ENCODE measurements around the gene SIVA1.

The SIVA1 gene

DNA sequence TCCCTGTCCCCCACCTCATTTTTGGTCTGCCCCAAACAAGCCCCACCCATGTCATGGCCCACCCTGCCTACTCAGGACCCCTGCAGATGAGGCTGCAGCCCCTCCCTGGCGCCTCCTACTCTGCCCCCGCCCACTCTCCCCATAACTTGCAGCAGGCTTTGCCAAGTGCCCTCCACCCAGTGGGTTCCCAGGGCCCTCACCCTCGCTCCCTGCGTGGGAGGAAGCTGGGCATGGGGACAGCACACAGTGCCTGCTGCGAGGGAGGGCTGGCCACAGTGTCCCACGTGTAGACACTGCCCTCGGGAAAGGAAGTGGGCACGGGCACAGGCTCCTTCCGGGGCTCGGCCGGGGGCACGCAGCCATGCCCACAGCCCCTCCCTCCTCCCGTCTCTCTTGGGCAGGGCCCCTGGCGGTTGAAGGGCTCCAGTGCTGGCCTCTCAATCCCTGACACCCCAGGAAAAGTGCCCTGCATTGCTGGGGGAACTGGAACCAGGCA is 33.2 kb downstream of the SIVA1 start:
- H3K27me3 Mint-ChIP-seq: no peaks in the 10 kb centered on the region
- H3K27ac Mint-ChIP-seq: peak overlapping the region; percentile 21
- peaks cover 8% of the 10 kb centered on the region for H3K4me1 Mint-ChIP-seq (ENCODE audit: low read depth)
- H3K9me3 Mint-ChIP-seq: no peaks in the 10 kb centered on the region
- H3K36me3 Mint-ChIP-seq (ENCODE audit: low read depth): no peaks in the 10 kb centered on the region
- no peak overlapping the region for H3K4me3 Mint-ChIP-seq

GRCh38 chr14:104786726-104787675 is 34.1 kb downstream of the SIVA1 start:
- Mint-ChIP-seq H3K4me3 (no peak overlapping the region), H3K36me3 (ENCODE audit: low read depth) (peaks cover 3% of the 10 kb centered on the region), H3K4me1 (ENCODE audit: low read depth) (peaks cover 12% of the 10 kb centered on the region), H3K27me3 (no peaks in the 10 kb centered on the region), H3K9me3 (no peaks in the 10 kb centered on the region), H3K27ac (peak overlapping the region; percentile 21)

DNA sequence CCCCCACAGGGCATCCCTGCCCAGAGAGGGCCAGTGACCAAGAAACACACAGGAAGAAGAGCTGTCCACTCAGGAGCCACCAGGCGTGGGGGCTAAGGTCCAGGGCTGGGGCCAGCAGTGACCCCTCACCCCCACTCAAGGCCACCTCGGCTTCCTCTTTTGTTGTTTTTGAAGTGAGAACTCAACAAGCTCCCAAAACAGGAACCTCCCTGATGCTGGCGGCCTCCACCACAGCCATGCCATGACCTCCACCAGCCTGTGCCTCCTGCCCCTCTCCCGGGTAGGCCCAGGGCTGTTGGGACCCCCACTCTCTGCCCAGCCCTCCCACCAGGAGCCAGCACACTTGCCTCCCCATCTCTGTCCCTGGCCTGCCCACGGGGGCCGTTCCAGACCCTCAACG is 34.8 kb downstream of the SIVA1 start:
- Mint-ChIP-seq H3K36me3 (ENCODE audit: low read depth) (peaks cover 3% of the 10 kb centered on the region), H3K9me3 (no peaks in the 10 kb centered on the region), H3K4me1 (ENCODE audit: low read depth) (peaks cover 13% of the 10 kb centered on the region), H3K27me3 (no peaks in the 10 kb centered on the region), H3K27ac (no peak overlapping the region), H3K4me3 (no peak overlapping the region)

DNA sequence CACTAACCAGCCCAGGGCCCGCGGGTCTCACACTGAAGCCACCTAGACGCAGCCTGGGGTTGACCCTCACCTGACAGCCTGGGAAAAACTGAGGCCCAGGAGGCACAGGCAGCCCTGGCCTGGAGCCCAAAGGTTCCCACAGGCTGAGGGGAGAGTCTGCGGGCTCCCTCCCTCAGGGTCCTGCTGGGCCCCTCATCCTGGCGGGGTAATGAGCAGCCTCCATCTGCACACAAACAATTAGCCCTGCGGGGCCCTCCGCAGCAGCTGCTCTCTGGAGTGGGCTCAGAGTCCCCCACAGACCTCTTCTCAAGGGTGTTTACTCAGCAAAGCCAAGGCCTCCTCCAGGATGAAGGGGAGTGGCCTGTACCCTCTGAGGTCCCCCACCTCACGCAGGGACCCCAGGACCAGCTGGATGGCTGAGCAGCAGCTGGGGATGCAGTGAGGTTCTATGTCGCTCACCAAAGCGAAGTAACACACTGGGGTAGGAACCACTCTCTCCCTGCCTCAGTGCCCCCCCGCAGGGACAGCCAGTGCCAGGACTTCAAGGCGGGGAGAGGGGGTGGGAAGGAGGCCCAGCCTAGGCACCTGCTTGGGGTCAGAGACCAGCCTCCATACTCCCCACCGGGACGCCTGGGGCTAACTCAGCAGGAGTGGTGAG is 35.3 kb downstream of the SIVA1 start:
- no peaks in the 10 kb centered on the region for H3K9me3 Mint-ChIP-seq
- no peak overlapping the region for H3K4me3 Mint-ChIP-seq
- H3K36me3 Mint-ChIP-seq (ENCODE audit: low read depth): peaks cover 3% of the 10 kb centered on the region
- H3K27me3 Mint-ChIP-seq: no peaks in the 10 kb centered on the region
- H3K27ac Mint-ChIP-seq: no peak overlapping the region
- peaks cover 18% of the 10 kb centered on the region for H3K4me1 Mint-ChIP-seq (ENCODE audit: low read depth)

DNA sequence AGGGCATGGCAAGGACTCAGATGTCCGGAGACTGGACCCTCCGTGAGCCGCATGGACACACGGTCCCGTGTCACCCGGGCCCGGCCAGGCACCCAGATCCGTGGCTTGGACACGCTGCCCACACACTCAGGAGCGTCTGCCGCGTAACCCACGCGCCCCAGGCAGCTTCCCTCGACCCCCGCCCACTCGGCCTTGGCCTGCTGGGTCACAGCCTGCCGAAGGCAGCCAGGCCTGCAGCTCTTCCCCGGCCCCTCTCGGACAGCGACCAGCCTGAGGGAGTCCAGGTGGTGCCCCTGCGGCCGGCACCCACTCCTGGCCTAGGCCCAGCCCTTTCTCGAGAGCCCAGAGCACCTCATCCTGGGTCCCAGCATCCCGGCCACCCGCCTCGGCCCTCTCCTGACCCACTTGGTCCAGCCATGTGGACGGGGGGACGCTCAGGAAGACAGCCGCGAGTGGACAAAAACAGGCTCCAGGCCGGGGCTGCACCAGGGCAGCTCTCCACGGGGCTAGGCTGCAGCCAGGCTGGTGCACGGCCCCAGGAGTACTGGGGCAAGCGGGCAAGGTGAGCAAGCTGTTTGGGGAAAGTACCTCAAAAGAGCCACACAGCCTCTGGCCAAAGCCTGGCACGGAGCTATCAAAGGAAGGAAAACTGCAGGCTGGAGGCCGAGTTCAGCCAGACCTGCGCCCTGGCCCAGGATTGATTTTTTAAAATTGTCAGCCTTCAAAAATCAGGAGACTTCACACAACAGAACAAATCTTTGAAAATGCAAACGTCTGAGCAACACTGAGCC is 36.1 kb downstream of the SIVA1 start:
- Mint-ChIP-seq H3K9me3 (no peaks in the 10 kb centered on the region), H3K4me1 (ENCODE audit: low read depth) (peaks cover 26% of the 10 kb centered on the region), H3K27ac (no peak overlapping the region)

GRCh38 chr14:104789752-104790743 is 37.1 kb downstream of the SIVA1 start:
- Mint-ChIP-seq H3K9me3 (no peaks in the 10 kb centered on the region), H3K4me3 (no peak overlapping the region), H3K27ac (no peak overlapping the region), H3K27me3 (no peaks in the 10 kb centered on the region), H3K4me1 (ENCODE audit: low read depth) (peaks cover 31% of the 10 kb centered on the region), H3K36me3 (ENCODE audit: low read depth) (peaks cover 3% of the 10 kb centered on the region)

More for the DNA sequence above, 36.1 kb downstream of the SIVA1 start:
- Mint-ChIP-seq H3K36me3 (ENCODE audit: low read depth) (peaks cover 3% of the 10 kb centered on the region), H3K27me3 (no peaks in the 10 kb centered on the region), H3K4me3 (no peak overlapping the region)

GRCh38 chr14:104791425-104791824 is 38.5 kb downstream of the SIVA1 start:
- H3K27me3 Mint-ChIP-seq: no peaks in the 10 kb centered on the region
- no peak overlapping the region for H3K27ac Mint-ChIP-seq
- H3K4me1 Mint-ChIP-seq (ENCODE audit: low read depth): peaks cover 36% of the 10 kb centered on the region
- H3K4me3 Mint-ChIP-seq: no peak overlapping the region
- no peaks in the 10 kb centered on the region for H3K9me3 Mint-ChIP-seq
- H3K36me3 Mint-ChIP-seq (ENCODE audit: low read depth): peaks cover 3% of the 10 kb centered on the region

GRCh38 chr14:104792101-104792884 is 39.3 kb downstream of the SIVA1 start:
- no peaks in the 10 kb centered on the region for H3K9me3 Mint-ChIP-seq
- H3K27me3 Mint-ChIP-seq: no peaks in the 10 kb centered on the region
- H3K4me3 Mint-ChIP-seq: no peak overlapping the region
- peaks cover 3% of the 10 kb centered on the region for H3K36me3 Mint-ChIP-seq (ENCODE audit: low read depth)
- peaks cover 31% of the 10 kb centered on the region for H3K4me1 Mint-ChIP-seq (ENCODE audit: low read depth)
- no peak overlapping the region for H3K27ac Mint-ChIP-seq

DNA sequence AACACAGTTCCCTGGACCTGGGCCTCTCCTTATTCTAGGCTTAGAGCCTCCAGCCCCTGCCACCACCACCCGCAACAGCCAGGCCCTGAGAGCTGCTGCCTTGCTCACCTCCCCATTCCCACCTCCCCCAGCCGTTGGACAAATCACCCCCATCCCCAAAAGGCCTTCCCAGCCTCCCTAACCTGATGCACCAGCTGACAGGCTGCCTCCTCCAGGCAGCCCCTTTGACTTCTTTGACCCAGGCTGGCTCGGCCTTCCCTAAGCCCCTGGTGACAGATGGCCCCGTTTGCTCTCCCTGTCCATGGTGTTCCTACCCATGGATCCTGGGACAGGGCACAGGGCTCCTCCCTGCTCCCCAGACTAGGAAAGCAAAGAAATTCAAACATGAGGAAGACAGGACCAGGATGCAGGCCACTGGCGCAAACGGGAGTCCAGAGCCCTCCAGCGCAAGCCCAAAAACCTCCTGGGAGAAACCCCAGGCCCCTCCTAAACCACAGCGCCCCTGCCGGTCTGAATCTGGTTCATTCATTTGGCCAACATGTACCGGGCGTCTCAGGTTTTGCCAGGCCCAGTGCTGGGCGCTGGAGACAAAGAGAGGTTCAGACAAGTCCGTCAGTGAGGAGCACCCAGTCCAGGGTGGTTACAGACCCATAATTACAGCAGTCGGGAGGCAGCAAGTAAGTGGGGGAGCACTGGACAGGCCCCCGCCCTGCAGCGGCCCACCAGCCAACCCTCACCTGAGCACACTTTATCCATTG is 40.2 kb downstream of the SIVA1 start:
- Mint-ChIP-seq H3K4me3 (peak overlapping the region; percentile 87), H3K4me1 (ENCODE audit: low read depth) (peaks cover 33% of the 10 kb centered on the region)

DNA sequence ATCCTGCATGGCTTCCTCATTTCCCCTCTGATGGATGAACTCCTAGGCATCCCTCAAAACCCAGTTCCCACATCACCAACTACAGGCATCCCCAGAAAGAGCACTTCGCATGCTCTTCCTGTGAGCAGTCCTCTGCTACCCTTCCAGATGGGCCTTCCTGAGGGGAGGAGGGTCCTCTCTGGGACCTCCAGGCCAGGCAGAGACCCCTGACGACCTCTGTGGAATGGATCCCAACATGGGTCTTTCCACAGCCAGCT is 40.7 kb downstream of the SIVA1 start:
- Mint-ChIP-seq H3K27me3 (peaks cover under 1% of the 10 kb centered on the region), H3K36me3 (ENCODE audit: low read depth) (peaks cover 3% of the 10 kb centered on the region), H3K4me1 (ENCODE audit: low read depth) (peaks cover 33% of the 10 kb centered on the region), H3K27ac (no peak overlapping the region), H3K4me3 (peak overlapping the region; percentile 87), H3K9me3 (no peaks in the 10 kb centered on the region)

More for the DNA sequence above, 40.2 kb downstream of the SIVA1 start:
- Mint-ChIP-seq H3K36me3 (ENCODE audit: low read depth) (peaks cover 3% of the 10 kb centered on the region), H3K27me3 (no peaks in the 10 kb centered on the region), H3K9me3 (no peaks in the 10 kb centered on the region), H3K27ac (no peak overlapping the region)

GRCh38 chr14:104794099-104794498 is 41.2 kb downstream of the SIVA1 start:
- peaks cover 33% of the 10 kb centered on the region for H3K4me1 Mint-ChIP-seq (ENCODE audit: low read depth)

DNA sequence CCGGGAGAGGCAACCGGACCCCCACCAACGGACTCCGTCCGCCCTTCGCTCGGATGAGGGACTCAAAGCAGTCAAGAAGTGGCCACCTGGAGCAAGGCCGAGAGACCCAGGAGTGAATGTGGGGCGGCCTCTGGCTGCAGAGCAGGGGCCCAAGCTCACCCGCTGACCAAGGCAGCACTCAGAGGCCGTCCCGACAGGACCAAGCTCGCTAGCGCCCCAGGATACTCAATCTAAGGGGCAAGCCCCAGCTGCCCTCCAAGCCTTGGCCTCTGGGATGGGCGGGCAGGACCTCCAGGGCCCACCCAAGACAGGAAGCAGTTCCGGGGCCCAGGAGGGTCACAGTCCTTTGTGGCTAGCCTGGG is 41.7 kb downstream of the SIVA1 start:
- Mint-ChIP-seq H3K4me3 (peak overlapping the region; percentile 87), H3K36me3 (ENCODE audit: low read depth) (peaks cover 3% of the 10 kb centered on the region), H3K9me3 (no peaks in the 10 kb centered on the region), H3K4me1 (ENCODE audit: low read depth) (peaks cover 33% of the 10 kb centered on the region), H3K27ac (peak overlapping the region; percentile 72), H3K27me3 (peaks cover 9% of the 10 kb centered on the region)

More at GRCh38 chr14:104794099-104794498, 41.2 kb downstream of the SIVA1 start:
- Mint-ChIP-seq H3K36me3 (ENCODE audit: low read depth) (peaks cover 3% of the 10 kb centered on the region), H3K4me3 (peak overlapping the region; percentile 87), H3K27me3 (peaks cover 5% of the 10 kb centered on the region), H3K9me3 (no peaks in the 10 kb centered on the region), H3K27ac (peak overlapping the region; percentile 72)

All from stimulated activated naive CD8-positive, alpha-beta T cell treated with anti-CD3 and anti-CD28 coated beads, Interleukin-15, Interleukin-2, amounts not matched to agents 100 ng/mL and 50 ng/mL, for 24 hours (primary cell).